ENCODE measurements around the gene PDE4A. TPM values are rescaled to one million over a fixed set of nuclear protein-coding genes. Genes with fewer than 3 reads are reported as not detected.

PDE4A gene
- total and polyA plus RNA-seq, 2 of the 8 experiments (the other 6 are each of a cell fraction or from before 2014, with no cell fraction given): 2.0 to 4.4 TPM

DNA sequence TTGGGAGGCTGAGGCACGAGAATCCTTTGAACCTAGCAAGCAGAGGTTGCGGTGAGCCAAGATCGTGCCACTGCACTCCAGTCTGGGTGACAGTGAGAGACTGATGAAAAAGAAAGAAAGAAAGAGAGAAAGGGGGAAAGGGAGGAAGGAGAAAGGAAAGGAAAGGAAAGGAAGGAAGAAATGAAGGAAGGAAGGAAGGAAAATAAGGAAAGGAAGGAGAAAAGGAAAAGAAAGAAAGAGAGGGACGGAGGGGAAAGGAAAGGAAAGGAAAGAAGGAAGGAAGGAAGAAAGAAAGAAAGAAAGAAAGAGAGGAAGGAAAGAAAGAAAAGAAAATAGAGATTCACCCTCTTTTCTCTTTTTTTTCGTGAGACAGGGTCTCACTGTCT is 8.7 kb downstream of the PDE4A start:
- Histone ChIP-seq H4K5ac (ENCODE audit: insufficient read length, low read depth, low read length) (no peak overlapping the region), H3K79me1 (ENCODE audit: low read depth, low read length) (no peaks in the 10 kb centered on the region), H4K91ac (replicated peaks; ENCODE audit: insufficient read length, low read length) (no peak overlapping the region), H4K20me1 (replicated peaks in 1 of 2; ENCODE audit: control insufficient read depth in 1 of 2, insufficient read depth in 2 of 2, low read length in 2 of 2) (peaks cover 0 to 8% of the 10 kb centered on the region in 2 experiments), H3K9ac (replicated peaks in 1 of 4; ENCODE audit: extremely low read depth in 1 of 4, low read depth in 3 of 4, low read length in 3 of 4) (no peak overlapping the region), H2BK15ac (ENCODE audit: low read length) (no peak overlapping the region), H2AFZ (ENCODE audit: low read length) (no peak overlapping the region), H4K8ac (ENCODE audit: extremely low read depth, insufficient read depth, low read length) (no peak overlapping the region), H3K36me3 (ENCODE audit: control insufficient read depth in 2 of 4, insufficient read depth in 4 of 4, low read length in 3 of 4) (no peaks in the 10 kb centered on the region), H3K4me2 (ENCODE audit: insufficient read depth in 1 of 2, low read depth in 2 of 2, low read length in 2 of 2) (no peak overlapping the region), H3K4me1 (replicated peaks in 1 of 4; ENCODE audit: control insufficient read depth in 3 of 4, insufficient read depth in 4 of 4, low read length in 3 of 4) (peaks cover 0 to 16% (median 9%) of the 10 kb centered on the region in 4 experiments; a peak in 6 of 7 replicates), H3K14ac (ENCODE audit: insufficient read length) (no peak overlapping the region), H3K27me3 (replicated peaks in 1 of 4; ENCODE audit: control insufficient read depth in 3 of 4, extremely low read depth in 1 of 4, insufficient read depth in 3 of 4, low read length in 3 of 4) (peaks cover 42 to 89% (median 72%) of the 10 kb centered on the region in 4 experiments), H3K79me2 (ENCODE audit: control insufficient read depth in 1 of 2, insufficient read depth in 2 of 2, low read length in 2 of 2) (no peaks in the 10 kb centered on the region), H3K4ac (replicated peaks; ENCODE audit: insufficient read length, low read depth, low read length) (no peak overlapping the region), H3K27ac (ENCODE audit: low read depth, low read length) (no peak overlapping the region), H2BK12ac (ENCODE audit: low read depth, low read length) (no peak overlapping the region), H2AK5ac (ENCODE audit: low read depth, low read length) (no peak overlapping the region), H3K18ac (ENCODE audit: extremely low read depth, low read length) (no peak overlapping the region), H2BK20ac (ENCODE audit: low read length) (no peak overlapping the region), H2BK120ac (replicated peaks; ENCODE audit: low read depth, low read length) (no peak overlapping the region), H3K23ac (ENCODE audit: insufficient read length) (no peak overlapping the region), H3K56ac (replicated peaks; ENCODE audit: insufficient read length, low read depth, low read length) (no peak overlapping the region), H2BK5ac (ENCODE audit: low read depth, low read length) (no peak overlapping the region), H3K4me3 (ENCODE audit: extremely low read depth in 1 of 4, insufficient read depth in 2 of 4, low read depth in 3 of 4, low read length in 4 of 4) (no peak overlapping the region), H3K23me2 (ENCODE audit: low read depth, low read length) (peaks cover 9% of the 10 kb centered on the region; the same call in 1 of the 2 replicates), H3K9me3 (ENCODE audit: insufficient read depth in 2 of 2, low read depth in 1 of 2, low read length in 1 of 2) (no peaks in the 10 kb centered on the region; a peak in 1 of 4 replicates)
- CTCF ChIA-PET (ENCODE audit: partially characterized antibody): interaction anchor here (0.8 to 8.2 kb wide), 7 partner anchors 8 to 40 kb away, joined by 3 to 67 read pairs (median 6); partner anchors contain the start of gene PDE4A
- no peak for TF ChIP-seq JUND (IDR thresholded peaks at IDR 0.05; ENCODE audit: low read length)
- no peak for TF ChIP-seq RAD21 (IDR thresholded peaks at IDR 0.05 in 1 of 2, conservative IDR thresholded peaks at IDR 0.05 in 1 of 2; ENCODE audit: low read depth in 2 of 2, low read length in 2 of 2)
- no peak for TF ChIP-seq POU5F1 (IDR thresholded peaks at IDR 0.05; ENCODE audit: low read depth, low read length)
- TF ChIP-seq SP1 (IDR thresholded peaks at IDR 0.05; ENCODE audit: low read depth, low read length): no peak
- no peak for TF ChIP-seq SUZ12 (IDR thresholded peaks at IDR 0.05; ENCODE audit: low read length)
- TF ChIP-seq ZNF274 (IDR thresholded peaks at IDR 0.05; ENCODE audit: borderline replicate concordance, extremely low read depth, low read length): no peak
- no peak for TF ChIP-seq MAFK (IDR thresholded peaks at IDR 0.05; ENCODE audit: low read depth, low read length)
- no peak for TF ChIP-seq SAP30 (IDR thresholded peaks at IDR 0.05; ENCODE audit: insufficient read depth, insufficient replicate concordance, low read length)
- WGBS, 2 experiments (ENCODE audit: extremely low coverage in 1 of 2, insufficient coverage in 1 of 2, insufficient read length in 1 of 2, insufficient replicate concordance in 2 of 2, low coverage in 1 of 2, low lambda C conversion rate in 2 of 2, missing lambda C conversion rate in 1 of 2): 74% methylated on average over 5 of the region's 5 CpGs; no CpG with 5 or more reads in 1 of the 2 experiments
- POLR2A ChIA-PET (ENCODE audit: partially characterized antibody): no interaction called here
- no peak for FAIRE-seq
- no peak for DNase-seq (ENCODE audit: low read depth in 1 of 2, low spot score in 2 of 2)

All from H1 (cell line).